ENCODE results near the gene NDUFA11.

DNA sequence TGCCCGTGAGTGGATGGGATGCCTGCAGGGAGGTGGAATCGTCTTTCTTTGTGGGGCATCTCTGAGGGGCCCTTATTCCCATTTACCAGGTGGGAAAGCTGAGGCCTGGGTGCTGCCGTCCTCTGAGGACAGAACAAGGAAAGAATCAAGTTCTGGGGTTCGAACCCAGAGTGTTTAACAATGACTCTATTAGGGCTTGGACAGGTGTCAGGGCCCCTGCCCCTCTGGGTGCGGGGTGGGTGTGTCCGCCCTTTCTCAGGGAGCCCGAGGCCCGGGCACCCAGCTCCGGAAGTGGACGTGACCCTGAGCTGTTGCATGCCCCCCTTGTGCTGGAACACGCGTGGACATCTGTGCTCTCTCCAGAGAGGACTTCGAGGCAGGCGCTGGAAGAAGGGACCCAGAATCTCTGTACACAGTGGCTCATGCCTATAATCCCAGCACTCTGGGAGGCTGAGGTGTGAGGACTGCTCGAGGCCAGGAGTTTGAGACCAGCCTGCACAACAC lies 10.8 kb downstream of the NDUFA11 start:
- TF ChIP-seq, protein P1, sequence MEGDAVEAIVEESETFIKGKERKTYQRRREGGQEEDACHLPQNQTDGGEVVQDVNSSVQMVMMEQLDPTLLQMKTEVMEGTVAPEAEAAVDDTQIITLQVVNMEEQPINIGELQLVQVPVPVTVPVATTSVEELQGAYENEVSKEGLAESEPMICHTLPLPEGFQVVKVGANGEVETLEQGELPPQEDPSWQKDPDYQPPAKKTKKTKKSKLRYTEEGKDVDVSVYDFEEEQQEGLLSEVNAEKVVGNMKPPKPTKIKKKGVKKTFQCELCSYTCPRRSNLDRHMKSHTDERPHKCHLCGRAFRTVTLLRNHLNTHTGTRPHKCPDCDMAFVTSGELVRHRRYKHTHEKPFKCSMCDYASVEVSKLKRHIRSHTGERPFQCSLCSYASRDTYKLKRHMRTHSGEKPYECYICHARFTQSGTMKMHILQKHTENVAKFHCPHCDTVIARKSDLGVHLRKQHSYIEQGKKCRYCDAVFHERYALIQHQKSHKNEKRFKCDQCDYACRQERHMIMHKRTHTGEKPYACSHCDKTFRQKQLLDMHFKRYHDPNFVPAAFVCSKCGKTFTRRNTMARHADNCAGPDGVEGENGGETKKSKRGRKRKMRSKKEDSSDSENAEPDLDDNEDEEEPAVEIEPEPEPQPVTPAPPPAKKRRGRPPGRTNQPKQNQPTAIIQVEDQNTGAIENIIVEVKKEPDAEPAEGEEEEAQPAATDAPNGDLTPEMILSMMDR (IDR thresholded peaks at IDR 0.05), result peak; percentile 44
- no peak for TF ChIP-seq ZFX (IDR thresholded peaks at IDR 0.05; ENCODE audit: borderline replicate concordance)
